AG04449 (cell line): ENCODE measurements around the gene FAM168A.

Source experiments
- CTCF ChIA-PET: fragments of 350-600 bp; formaldehyde crosslinking; extraction: SDS; loops from one replicate; lab custom pipeline; 2021; ENCODE audit warnings: antibody characterized with exemption; lab: Yijun Ruan, JAX
- POLR2A ChIA-PET: fragments of 400-600, 350-600 bp; formaldehyde crosslinking; extraction: SDS; loops from one replicate; lab custom pipeline; 2020; ENCODE audit warnings: antibody characterized with exemption, inconsistent platforms; lab: Yijun Ruan, JAX
- DNase-seq: peaks from one replicate; pipeline ENCODE4 v3.0.0-alpha.2; 2010; ENCODE audit warnings: low read depth, low spot score
- H3K4me3 ChIP-seq: 2 replicates; pipeline ENCODE4 v1.5.1; 2011; ENCODE audit warnings: low read depth, mild to moderate bottlenecking, control low read depth, low read length
- TF ChIP-seq, protein P1 (sequence below): IDR thresholded peaks from one replicate; pipeline ENCODE4 v1.5.1; 2011; ENCODE audit warnings: mild to moderate bottlenecking, moderate library complexity, low read length, control low read depth, inconsistent platforms; ENCODE audit not compliant: insufficient read depth; ENCODE audit errors: missing control alignments

The FAM168A gene, protein sequence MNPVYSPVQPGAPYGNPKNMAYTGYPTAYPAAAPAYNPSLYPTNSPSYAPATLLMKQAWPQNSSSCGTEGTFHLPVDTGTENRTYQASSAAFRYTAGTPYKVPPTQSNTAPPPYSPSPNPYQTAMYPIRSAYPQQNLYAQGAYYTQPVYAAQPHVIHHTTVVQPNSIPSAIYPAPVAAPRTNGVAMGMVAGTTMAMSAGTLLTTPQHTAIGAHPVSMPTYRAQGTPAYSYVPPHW

DNA sequence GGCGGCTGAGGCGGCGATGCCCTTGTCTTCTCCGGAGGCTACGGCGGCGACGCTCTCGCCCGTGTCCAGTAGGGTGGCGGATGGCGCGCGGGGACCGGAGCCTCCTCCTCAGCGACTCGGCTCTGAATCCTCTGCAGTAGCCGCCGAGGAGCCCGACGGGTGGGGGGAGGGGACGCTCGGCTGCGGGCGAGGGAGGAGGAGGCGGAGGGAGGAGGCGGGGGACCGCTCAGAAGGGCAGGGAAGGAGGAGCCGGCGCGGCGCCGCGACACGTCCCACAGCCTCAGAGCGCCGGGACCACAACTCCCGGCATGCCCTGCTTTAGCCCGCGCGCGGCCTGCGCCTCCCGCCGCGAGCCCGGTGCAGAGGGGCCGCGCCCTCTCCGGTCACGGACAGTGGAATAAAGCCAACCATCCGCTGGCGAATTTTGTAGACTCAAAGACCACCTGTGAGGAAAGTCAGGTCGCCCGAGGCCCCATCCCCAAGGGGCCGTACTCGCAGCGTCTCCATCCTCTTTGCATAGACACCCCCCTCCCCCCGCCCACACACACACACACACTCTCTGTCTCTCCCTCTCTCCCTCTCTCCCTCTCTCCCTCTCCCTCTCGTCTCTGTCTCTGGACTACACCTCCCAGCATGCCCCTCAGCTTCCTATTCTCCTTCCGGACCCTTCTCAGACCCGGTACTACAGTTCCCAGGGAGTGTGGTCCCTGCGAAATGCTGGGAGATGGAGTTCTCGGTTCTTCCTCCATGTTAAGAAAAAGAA is at the start of gene FAM168A:
Gene FAM168A, minus strand, starts transcription at position 157 of the 763 bp plus-strand sequence. CDS start 129,638 bp downstream, outside the sequence.
- peak within 1 kb of the TSS; percentile 82 for H3K4me3 ChIP-seq
- peak; percentile 84 for DNase-seq
- ChIA-PET POLR2A (interaction anchor here (0.5 to 0.7 kb wide), 6 partner anchors 21 to 291 kb away, joined by 3 to 5 read pairs (median 4); partner anchors contain the start of gene ARHGEF17), CTCF (interaction anchor here (1.0 to 3.0 kb wide), 4 partner anchors 24 to 247 kb away, joined by 3 to 14 read pairs (median 4); no protein-coding TSS in a partner anchor)
- TF ChIP-seq, protein P1, sequence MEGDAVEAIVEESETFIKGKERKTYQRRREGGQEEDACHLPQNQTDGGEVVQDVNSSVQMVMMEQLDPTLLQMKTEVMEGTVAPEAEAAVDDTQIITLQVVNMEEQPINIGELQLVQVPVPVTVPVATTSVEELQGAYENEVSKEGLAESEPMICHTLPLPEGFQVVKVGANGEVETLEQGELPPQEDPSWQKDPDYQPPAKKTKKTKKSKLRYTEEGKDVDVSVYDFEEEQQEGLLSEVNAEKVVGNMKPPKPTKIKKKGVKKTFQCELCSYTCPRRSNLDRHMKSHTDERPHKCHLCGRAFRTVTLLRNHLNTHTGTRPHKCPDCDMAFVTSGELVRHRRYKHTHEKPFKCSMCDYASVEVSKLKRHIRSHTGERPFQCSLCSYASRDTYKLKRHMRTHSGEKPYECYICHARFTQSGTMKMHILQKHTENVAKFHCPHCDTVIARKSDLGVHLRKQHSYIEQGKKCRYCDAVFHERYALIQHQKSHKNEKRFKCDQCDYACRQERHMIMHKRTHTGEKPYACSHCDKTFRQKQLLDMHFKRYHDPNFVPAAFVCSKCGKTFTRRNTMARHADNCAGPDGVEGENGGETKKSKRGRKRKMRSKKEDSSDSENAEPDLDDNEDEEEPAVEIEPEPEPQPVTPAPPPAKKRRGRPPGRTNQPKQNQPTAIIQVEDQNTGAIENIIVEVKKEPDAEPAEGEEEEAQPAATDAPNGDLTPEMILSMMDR = peak; percentile 26

DNA sequence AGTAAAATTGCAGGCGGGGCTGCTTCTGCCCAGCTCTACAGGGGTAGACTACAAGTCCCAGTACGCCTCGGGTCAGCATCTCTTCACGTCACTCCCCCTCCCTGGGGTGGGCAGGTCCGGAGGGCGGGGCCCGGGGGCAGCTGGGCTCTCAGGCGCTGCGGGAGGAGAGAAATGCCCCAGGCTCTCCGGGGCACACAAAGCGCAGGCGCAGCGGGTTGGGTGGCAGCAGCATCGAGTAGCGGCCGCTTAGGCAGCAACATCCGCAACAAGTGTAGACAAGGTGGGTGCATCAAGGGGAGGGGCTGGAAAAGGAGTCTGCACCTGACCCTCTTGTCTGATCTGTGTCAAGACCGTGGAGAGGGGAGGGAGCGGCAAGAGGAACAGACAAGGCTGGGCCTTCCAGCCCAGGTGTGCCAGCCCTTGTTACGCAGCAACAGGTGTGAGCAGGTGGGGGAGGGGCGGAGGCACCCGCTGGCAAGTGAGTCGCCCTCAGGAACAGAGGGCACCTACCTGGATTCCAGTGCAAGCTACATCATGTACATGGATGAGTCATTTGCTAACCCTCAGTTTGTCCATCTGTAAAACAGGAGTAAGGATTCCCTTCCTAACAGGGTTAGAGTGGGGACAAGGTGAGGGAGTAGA is 49.7 kb upstream of the FAM168A start:
- peak overlapping the region; percentile 39 for H3K4me3 ChIP-seq
- TF ChIP-seq, protein P1 = no peak
- DNase-seq = no peak
- POLR2A ChIA-PET = no interaction called here
- CTCF ChIA-PET = interaction anchor here (0.5 to 8.3 kb wide), 6 partner anchors 14 to 297 kb away, joined by 3 to 100 read pairs (median 4); no protein-coding TSS in a partner anchor

DNA sequence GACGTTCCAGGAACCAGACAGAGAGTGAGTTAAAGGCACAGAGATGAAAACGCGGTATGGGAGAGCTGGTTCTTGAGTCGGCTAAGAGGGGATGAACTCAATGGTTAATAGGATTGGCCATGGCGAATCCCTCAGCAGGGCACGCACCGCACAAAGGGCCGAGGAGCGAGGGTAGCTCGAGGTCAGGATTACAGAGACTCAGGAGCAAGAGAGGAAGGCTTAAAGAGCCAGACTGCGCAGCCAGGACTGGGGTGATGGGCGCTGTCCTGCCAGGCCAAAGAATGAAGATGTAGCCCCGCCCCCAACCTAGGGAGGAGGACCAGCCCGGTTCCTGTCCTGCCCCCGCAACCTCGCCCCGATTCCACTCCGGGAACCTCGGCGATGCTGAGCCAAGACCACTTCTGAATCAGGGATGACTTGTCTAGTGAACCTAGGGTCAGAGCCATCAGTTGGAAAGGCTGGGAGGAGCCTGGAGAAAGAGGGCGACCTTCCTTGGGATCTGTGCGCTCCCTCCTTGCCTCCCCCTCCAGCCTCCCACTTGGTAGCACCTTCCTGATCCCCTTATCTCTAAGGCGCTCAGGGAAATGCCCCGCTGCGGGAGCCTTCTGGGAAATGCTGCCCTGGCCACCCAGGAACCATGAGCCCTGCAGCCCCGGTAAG is 48.2 kb upstream of the FAM168A start, which contains the start of gene PLEKHB1:
Gene PLEKHB1, plus strand, starts transcription at position 610 of the 660 bp plus-strand sequence. Its CDS starts 28 bp downstream, at position 638.
- CTCF ChIA-PET = interaction anchor here (1.3 to 8.3 kb wide), 5 partner anchors 10 to 295 kb away, joined by 3 to 100 read pairs (median 6); no protein-coding TSS in a partner anchor
- TF ChIP-seq, protein P1 = no peak

DNA sequence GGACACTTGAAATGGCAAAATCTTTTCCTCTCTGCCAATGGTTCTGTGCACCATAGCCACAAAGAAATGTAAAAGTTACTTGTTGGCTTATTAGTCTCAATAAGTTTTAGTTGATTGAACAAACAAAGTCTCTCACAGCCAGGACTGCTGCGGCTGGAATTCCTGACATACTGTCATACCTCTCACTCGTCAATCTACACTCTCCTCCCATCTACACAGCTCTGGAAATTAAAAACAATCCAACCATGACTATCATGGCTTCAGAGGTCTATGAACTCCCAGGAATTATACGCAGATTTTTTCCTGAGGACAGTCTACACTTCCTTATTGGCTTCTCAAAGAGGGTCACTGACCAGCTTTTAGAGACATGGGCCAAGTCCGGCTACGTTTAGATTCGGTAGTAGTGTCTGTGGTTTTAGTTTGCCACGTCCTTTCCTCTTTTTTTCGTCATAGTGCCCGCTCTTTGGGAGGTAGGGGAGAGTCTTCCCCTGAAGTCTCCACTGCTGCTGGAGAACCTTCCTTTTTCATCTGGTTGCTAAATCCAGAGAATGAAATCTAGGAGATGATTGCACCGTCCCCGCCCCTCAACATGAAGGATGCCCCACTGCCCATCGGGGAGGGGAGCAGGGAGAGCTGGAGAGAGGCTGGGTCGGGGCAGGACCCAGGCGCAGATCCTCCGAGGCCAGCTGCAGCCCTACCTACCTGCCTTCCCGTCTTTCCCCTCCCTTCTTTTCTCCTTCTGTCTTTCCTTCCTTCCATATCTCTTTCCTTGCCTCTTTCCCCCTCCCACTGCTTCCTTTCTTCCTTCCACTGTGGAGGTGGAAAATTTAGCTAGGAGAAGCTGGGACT is 47.4 kb upstream of the FAM168A start:
- no peak overlapping the region for H3K4me3 ChIP-seq
- TF ChIP-seq, protein P1 = no peak
- POLR2A ChIA-PET = no interaction called here
- DNase-seq = no peak
- CTCF ChIA-PET = interaction anchor here (1.3 to 8.3 kb wide), 5 partner anchors 9 to 294 kb away, joined by 3 to 100 read pairs (median 6); no protein-coding TSS in a partner anchor

More for the DNA sequence above, 48.2 kb upstream of the FAM168A start, which contains the start of gene PLEKHB1:
- H3K4me3 ChIP-seq = no peak within 1 kb of the TSS
- POLR2A ChIA-PET = no interaction called here
- no peak for DNase-seq

DNA sequence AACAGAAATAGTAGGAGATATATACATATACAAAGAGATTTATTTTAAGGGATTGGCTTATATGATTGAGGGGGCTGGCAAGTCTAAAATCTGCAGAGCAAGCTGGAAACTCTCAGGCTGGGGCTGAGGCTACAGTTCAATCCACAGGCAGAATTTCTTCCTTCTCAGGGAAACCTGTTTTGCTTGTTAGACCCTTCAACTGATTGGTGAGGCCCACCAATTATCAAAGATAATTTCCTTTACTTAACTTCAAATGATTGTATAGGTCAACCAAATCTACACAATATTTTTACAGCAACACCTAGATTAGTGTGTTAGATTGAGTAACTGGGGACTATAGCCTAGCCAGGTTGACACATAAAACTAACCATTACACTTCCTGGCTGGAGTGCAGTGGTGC is 43.8 kb upstream of the FAM168A start:
- ChIA-PET CTCF (interaction anchor here (0.9 to 2.4 kb wide), 4 partner anchors 13 to 20 kb away, joined by 3 to 17 read pairs (median 6); no protein-coding TSS in a partner anchor), POLR2A (no interaction called here)
- DNase-seq = no peak
- no peak overlapping the region for H3K4me3 ChIP-seq
- TF ChIP-seq, protein P1 = no peak
